ENCODE measurements around the gene RECK. TPM values are rescaled to one million over a fixed set of nuclear protein-coding genes. Genes with fewer than 3 reads are reported as not detected.

The RECK gene
- total RNA-seq, 1 experiment from 2014 or later = 10.3 TPM

GRCh38 chr9:36134761-36135505, 98.2 kb downstream of the RECK start:
- no peak for TF ChIP-seq CTCF (conservative IDR thresholded peaks at IDR 0.05)
- Histone ChIP-seq H3K23ac (ENCODE audit: insufficient read length, low read depth, low read length) (no peak overlapping the region), H3K4me2 (ENCODE audit: insufficient read depth, insufficient read length, low read length) (peak overlapping the region; percentile 71), H3K27ac (ENCODE audit: insufficient read length, low read depth, low read length) (no peak overlapping the region), H4K20me1 (ENCODE audit: control insufficient read depth, insufficient read depth, insufficient read length) (no peaks in the 10 kb centered on the region), H3K4ac (ENCODE audit: low read depth, low read length) (no peak overlapping the region), H3K9me3 (ENCODE audit: control insufficient read depth, low read depth, low read length) (no peaks in the 10 kb centered on the region), H3K27me3 (ENCODE audit: insufficient read depth, low read length) (peaks cover 27% of the 10 kb centered on the region), H4K8ac (replicated peaks; ENCODE audit: insufficient read length, low read depth, low read length) (no peak overlapping the region), H3K4me1 (ENCODE audit: insufficient read depth, low read length) (peaks cover 2% of the 10 kb centered on the region; the same call in 1 of the 2 replicates), H3K56ac (ENCODE audit: insufficient read length, low read depth, low read length) (no peak overlapping the region), H3K23me2 (ENCODE audit: insufficient read length, low read depth, low read length, poor library complexity, severe bottlenecking) (peaks cover 14% of the 10 kb centered on the region), H3T11ph (ENCODE audit: low read length) (no peak overlapping the region), H2BK12ac (ENCODE audit: insufficient read length, low read depth, low read length) (no peak overlapping the region), H2AFZ (ENCODE audit: low read length) (no peak overlapping the region), H4K91ac (ENCODE audit: insufficient read length, low read depth, low read length) (no peak overlapping the region), H2BK5ac (ENCODE audit: insufficient read length, low read length) (no peak overlapping the region), H3K14ac (ENCODE audit: insufficient read depth, low read length) (no peak overlapping the region), H3K18ac (ENCODE audit: insufficient read length, low read depth, low read length) (no peak overlapping the region), H2AK5ac (ENCODE audit: insufficient read length, low read length) (no peak overlapping the region), H2BK120ac (ENCODE audit: low read depth, low read length, poor library complexity, severe bottlenecking) (no peak overlapping the region), H2BK20ac (ENCODE audit: low read depth, low read length, poor library complexity, severe bottlenecking) (no peak overlapping the region), H3K79me2 (ENCODE audit: insufficient read depth, low read length) (no peaks in the 10 kb centered on the region), H3K9ac (ENCODE audit: extremely low read depth, insufficient read length, low read length) (no peak overlapping the region), H2BK15ac (ENCODE audit: low read depth, low read length) (no peak overlapping the region), H3K79me1 (ENCODE audit: insufficient read depth, low read depth, low read length, poor library complexity, severe bottlenecking) (no peaks in the 10 kb centered on the region), H4K5ac (ENCODE audit: insufficient read length, low read depth, low read length) (no peak overlapping the region)
- no CpG with 5 or more reads among the region's 9 CpGs for WGBS (ENCODE audit: extremely low coverage, insufficient read length, low lambda C conversion rate)
- Mint-ChIP-seq H3K27ac (peak overlapping the region in 1 of 3 experiments; percentile 4; a peak in 2 of 7 replicates), H3K27me3 (ENCODE audit: low read depth) (peaks cover 81% of the 10 kb centered on the region), H3K9me3 (peaks cover 0 to 5% of the 10 kb centered on the region in 2 experiments; a peak in 2 of 5 replicates), H3K4me3 (peak overlapping the region; percentile 72 to 88; a peak in 4 of 5 replicates), H3K36me3 (ENCODE audit: insufficient read depth in 1 of 3, low read depth in 3 of 3) (peaks cover 0 to 1% (median 0%) of the 10 kb centered on the region in 3 experiments; a peak in 1 of 7 replicates), H3K4me1 (peaks cover 32 to 42% of the 10 kb centered on the region in 2 experiments)
- DNase-seq = no peak

All from H9 (cell line).